ENCODE measurements around the gene RPS27. TPM values are rescaled to one million over a fixed set of nuclear protein-coding genes. Genes with fewer than 3 reads are reported as not detected.

The RPS27 gene
- total RNA-seq: 242 and 820 TPM in 2 replicates

DNA sequence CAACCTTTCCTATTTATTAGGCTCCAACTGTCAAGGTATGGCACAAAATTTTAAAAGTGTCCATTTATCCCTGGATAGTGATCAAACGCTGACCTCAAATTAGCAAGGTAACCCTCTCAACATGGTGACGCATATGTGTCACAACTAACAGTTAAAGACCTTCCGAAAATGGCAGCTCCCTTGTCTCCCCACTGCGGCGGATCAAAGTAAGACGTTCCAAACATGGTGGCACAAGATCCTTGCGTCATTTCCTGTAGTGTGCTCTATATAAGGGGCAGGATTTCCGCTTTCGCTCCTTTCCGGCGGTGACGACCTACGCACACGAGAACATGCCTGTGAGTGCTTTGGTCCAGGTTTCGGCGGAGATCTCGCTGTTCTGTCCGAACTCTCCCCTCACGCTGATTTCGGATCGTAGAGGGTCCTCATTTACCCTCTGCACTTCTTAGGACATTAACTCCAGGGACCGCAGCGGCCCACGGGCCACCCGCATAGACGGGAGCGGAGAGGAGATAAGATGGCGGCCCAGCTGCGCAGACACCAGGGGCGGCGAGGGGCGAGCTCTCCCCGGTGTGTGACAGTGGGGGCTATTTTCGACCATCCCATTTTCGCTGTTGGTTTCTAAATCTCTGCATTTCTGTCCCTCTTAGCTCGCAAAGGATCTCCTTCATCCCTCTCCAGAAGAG lies at the start of gene RPS27:
Gene RPS27, plus strand, starts transcription at position 295 of the 683 bp plus-strand sequence. Its CDS starts 35 bp downstream, at position 330.
- DNase-seq (ENCODE audit: low read depth): peak; percentile 98

DNA sequence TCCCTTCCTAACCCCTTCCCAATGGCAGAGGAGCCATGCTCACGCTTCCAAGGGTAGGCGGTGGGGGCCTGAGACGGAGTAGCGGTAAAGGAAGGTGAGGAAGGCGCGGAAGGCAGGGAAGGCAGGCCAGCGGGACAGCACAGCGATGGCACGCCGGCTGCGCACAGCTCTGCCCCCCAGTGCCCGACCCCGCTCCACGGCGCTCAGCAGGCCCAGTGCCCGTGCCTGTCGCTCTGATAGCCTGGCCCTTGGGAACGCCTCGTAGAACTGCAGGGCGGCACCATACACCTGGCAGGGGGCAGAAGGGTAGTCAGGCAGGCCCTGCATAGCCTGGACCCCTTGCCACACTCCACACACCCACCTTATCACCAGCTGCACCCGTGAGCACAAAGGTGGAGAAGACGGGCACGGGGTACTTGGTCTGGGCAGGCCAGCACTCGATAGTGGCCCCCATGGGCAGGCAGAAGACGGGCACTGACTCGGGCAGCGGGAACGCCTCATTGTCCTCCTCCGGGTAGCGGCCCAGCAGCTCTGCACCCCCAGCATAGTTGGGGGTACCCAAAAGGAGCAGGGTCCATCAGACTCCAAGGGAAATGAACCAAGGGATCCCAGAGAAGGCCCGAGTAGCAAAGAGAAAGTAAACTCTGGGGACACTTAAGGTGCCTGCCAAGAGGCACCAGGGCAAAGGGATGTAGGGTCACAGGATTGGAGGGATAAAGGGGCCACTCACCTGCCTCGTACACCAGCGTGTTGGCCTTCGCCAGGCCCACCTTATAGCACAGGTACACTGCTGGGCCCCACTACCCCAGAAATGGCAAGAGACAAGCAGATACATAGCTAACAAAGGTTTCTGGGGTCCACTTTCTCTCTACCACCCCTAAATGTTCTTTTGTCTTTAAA lies 48.5 kb upstream of the RPS27 start:
- no peak for DNase-seq (ENCODE audit: low read depth)

DNA sequence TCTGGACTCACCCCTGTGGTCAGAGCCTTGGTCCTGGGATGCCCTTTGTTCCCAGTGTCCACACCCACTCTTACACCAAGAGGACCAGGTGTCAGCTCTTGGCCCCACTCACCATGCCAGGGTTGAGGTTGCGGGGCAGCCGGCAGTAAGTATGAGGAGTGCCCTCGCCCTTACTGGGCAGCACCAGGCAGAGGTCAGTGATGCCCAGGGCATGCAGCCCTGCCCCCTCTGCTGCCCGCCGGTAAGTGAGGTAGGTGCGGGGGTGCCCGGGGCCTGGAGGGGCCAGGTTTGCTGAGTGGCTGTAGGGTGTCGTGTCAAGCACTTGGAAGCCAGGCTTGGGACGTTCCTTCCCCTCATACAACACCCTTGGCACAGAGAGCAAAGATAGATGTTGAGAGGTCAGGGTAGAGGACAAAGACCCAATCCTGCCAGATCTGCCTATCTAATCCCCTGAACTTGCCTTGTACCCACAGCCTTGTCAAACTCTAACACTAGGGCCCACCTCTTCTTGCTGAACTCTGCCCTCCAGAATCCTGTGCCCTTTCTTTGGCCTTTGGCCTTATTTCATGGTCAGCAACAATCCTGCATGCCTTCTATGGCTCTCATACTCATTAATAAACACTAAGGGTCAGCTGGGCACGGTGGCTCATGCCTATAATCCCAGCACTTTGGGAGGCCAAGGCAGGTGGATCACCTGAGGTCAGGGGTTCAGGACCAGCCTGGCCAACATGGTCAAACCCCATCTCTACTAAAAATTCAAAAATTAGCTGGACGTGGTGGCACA lies 47.6 kb upstream of the RPS27 start:
- DNase-seq (ENCODE audit: low read depth): no peak

DNA sequence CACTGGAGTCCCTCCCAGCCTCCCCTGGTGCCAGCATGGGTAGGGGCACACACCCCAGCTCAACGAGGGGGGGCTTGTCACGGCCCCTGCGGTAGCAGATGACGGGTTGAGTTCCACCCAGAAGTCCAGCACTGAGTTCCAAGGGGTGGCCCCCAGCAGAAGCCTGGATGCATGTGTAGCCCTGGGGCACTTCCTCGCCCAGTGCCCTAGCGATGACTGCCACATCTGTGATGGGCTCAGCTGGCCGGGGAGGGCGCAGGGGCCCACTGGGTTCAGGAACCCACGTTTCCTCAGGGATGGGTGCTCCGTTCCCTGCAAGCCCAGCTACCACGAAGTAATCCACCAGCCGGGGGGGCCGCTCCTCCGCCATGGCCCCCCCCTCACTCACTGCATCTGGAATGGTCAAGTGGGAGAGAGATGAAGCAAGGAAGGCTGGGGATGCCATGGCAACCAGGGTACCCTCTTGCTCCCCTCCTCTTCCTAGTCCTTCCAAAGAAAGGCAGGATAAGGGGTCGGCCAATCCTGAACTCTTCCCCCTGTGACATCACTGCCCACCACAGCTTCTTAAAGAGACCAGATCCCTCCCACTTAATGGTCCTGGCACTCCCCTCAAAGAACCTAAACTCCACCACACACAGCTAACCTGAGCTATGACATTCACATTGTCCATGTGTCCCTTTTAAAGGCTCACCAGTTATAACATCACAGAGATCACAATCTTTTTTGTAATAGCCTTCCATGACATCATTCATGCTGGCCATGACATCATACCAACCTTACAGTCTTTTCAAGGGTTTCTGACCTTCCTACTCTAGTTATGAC lies 46.3 kb upstream of the RPS27 start:
- no peak for DNase-seq (ENCODE audit: low read depth)

DNA sequence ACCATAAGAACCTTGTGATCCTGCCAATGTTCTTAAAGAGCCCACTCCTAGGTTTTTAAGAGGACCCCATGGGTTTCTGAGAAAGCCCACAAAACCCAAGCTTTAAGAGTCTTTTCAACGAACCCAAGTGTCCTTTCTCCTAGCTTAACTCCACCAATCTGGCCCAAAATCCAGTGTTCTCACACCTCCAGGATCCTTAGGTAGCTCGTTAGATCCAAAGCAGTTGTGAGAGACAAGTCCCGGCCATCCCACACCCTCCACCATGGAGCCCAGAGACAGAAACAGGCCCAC lies 45.8 kb upstream of the RPS27 start:
- DNase-seq (ENCODE audit: low read depth): no peak

DNA sequence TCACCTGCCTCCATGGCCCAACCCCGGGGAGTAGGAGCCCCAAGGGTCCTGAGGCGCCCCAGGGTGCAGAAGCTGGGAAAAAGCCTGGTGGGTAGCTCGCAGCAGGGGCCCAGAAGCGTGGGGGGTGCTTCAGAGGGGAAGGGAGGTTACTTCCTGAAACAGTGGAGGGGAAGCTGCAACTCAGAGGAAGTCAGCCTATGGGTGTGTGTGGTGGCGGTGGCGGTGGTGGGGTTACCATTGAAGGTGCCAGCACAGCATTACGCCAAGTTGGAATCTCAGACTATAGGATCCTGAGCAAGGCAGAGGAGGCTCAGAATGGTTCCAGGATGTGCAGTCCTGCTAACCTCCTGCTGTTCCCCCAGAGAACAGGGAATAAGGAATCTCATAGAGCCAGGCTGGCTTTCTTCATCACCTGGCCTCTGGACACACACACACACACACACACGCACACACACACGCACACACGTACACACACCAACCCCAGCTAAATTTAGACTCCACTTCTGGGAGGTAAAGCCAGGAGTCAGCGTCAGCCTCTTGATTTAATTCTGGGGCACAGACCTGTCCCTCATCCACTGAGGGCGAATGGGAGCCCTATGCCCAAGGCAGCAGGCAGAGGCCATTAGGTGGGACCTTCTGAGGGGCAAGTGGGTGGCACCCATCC lies 45.3 kb upstream of the RPS27 start:
- DNase-seq (ENCODE audit: low read depth): peak; percentile 30

DNA sequence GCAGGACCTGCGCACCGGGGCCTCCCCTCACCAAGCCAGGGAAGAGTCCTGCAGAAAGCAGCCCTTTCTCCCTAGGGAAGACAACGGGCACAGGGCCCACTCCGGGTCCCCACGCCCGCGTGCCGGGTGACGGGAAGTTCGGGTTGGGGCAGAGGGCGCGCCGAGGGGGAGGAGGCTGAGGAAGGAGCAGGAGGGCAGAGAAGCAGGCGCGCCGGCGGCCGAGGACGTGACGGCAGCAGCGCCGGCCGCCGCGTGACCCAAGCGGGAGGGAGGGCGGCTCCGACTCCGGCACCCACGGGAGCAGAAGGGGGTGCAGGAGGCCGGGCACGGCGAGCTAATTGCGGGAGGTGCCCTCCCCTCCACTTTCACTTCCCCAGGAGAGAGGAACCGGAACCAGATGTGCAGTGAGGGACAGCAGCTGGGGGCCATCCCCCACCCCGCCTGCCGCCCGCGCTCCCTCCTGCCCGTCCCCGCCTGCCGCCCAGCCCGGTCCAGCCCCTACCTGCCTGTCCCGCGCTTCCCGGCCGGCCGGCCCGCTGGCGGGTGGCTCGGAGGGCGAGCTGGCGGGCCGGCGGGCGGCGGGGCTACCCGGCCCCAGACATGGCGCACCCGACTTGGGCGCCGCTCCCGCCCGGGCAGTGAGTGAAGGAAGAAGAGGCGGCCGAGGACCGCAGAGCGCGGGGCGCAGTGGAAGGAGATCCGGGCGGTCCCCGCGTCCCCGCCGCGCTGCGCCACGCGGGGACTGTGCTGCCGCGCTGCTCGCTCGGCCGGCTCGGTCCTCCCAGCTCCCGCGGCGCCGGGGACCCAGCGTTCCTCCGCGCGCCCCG lies 44.6 kb upstream of the RPS27 start:
- DNase-seq (ENCODE audit: low read depth): peak; percentile 20

DNA sequence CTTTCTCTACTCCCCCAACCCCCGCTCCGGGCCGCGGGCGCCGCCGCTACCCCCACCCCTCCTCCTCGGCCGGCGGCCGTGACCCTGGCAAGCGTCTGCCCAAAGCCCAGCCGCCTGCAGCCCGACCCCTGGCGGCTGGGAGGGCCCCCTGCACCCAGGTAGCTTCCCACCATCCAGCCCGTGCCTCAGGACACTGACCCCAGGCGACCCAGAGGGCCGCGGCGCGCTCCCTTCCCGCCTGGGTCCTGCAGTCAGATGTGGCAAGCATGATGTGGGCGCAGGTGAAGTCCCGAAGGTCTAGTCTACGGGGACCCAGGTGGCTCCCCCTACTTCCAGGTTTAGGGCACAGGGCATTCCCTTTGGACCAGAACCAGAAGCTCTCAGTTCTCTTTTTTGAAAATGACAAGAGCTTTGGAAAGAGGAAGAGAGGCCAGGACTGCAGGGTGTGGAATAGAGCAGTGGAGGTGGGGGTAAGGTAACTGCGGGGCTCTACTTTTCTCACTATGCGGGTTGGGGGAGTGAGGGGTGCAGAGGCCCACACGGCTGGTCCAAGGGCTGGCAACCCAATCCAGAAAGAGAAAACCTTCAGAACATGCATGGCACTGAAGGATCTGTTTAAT lies 43.8 kb upstream of the RPS27 start, which contains the start of gene DENND4B:
Gene DENND4B, minus strand, starts transcription at position 97 of the 620 bp plus-strand sequence. CDS start 2,344 bp downstream, outside the sequence.
- peak; percentile 38 for DNase-seq (ENCODE audit: low read depth)

DNA sequence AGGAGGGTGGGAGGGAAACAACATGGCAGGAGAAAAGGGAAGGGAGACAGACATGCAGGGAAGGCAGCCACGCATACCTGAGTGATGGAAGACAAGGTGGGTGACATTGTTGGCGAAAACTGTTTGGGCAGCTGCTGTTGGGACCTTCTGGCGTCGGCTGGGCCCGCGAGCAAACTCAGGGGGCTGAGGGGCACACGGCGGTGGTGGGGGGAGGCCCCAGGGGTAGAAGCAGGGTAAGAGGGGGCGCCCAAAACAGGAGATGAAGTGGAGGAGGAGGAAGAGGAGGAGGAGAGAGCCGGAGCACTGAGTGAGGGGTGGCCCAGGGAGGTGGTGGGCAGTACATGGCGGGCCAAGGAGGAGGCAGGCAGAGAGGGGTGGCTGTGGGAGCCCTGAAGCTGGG lies 39.4 kb upstream of the RPS27 start:
- DNase-seq (ENCODE audit: low read depth): no peak

DNA sequence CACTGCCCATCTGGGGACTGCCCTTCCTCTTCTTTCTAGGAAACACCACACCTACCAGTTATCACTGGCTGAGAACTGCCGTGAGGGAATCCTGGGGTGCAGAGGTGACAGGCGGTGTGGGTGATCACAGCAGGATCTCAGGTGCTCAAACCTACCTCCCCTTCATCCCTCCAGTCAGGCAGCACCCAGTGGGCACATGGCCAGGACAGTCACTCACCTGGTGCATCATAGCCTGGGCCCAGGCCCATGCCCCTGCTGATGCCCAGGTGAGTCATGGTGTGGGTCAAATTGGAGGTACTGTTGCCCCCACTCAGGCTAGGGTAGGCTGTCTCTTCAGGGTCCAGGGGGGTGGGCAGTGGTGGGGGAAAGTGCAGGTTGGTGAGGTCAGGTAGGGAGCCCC lies 38.8 kb upstream of the RPS27 start:
- DNase-seq (ENCODE audit: low read depth): no peak

DNA sequence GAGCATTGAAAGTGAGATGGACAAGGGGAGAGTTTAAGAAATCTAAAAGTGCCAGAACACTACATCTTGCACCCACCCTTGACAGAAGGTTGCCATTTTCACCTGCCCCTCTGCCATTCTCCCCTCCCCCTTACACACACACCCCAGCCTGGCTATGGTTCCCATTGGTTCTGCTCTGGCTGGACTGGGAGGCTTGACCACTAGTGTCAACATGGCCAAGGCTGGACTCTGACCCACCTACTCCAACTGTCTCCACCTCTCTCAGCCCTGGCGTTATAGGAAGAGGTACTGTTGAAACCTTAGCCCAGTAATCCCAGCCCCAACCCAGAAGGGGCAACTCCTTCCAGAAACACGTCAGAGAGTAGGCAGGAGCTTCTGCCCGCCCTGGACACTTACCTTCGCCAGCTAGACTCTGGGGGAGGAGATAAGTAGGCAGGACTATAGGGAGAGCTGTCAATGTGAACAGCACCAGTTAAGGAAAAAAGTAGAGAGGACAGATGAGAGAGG lies 36.6 kb upstream of the RPS27 start:
- no peak for DNase-seq (ENCODE audit: low read depth)

DNA sequence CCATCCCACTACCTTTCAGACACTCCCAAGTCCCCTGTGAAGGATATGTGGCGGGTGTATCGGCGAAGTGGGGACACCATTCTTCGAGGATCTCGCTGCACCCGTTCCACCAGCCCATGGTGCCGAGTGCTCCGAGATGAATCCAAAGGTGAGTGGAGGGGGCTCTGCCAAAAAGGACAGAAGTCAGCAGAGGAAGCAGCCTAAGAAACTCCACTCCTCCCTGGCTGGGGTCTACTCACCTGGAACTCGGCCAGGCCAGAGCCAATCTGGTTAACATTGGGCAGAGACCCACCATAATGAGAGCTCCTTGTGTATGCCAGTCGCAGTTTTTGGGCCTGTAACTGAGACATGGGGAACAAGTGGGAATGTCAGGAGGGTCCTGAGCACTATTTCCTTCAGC lies 35.7 kb upstream of the RPS27 start:
- DNase-seq (ENCODE audit: low read depth): no peak

DNA sequence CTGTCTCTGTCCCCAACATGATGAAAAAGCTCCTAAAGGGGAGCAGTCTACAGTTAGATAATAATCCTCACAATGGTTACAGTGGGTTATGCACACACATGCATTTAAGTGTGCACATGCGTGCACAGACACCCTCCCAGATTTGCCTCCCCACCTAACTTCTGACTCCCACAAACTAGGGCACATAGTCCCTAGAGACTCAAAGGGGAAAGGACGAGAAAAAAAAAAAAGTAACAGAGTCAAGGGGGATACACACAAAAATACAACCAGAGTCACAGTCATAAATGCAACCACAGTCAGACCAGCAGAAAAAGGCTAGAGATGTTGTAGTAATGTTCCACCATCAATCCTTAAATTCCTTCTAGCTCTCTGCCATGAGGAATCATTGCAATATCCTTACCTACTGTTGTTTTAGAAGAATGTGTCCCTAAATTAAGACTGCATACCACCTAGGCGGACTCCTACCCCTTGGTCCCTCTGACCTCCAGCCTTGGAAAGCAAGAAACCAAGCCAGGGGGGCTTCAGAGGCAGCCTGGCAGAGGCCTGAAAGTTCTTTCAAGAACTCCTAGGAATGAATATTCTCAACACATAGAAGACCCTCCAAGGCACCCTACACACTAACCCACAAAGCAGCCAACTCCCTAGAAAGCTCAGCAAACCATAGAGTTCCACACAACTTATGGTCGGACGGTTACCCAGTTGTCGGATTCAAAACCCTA lies 33.4 kb upstream of the RPS27 start:
- no peak for DNase-seq (ENCODE audit: low read depth)

DNA sequence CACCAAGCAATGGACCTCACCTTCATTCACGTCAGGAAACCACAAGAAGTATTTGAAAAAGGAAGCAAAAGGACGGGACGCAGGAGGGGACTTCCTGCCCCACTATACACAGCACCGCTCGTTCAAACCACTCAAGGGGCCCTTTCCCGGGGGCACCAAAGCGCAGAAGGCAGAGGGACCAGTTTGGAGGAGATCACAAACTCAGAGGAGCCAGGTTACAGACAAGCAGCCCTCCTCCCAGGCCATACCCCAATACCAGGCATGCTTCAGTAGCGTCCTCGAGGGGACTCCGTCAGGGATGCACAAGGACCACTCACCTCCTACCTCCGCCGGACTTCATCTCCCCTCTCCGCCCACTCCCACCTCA lies 32.8 kb upstream of the RPS27 start:
- DNase-seq (ENCODE audit: low read depth): peak; percentile 27

DNA sequence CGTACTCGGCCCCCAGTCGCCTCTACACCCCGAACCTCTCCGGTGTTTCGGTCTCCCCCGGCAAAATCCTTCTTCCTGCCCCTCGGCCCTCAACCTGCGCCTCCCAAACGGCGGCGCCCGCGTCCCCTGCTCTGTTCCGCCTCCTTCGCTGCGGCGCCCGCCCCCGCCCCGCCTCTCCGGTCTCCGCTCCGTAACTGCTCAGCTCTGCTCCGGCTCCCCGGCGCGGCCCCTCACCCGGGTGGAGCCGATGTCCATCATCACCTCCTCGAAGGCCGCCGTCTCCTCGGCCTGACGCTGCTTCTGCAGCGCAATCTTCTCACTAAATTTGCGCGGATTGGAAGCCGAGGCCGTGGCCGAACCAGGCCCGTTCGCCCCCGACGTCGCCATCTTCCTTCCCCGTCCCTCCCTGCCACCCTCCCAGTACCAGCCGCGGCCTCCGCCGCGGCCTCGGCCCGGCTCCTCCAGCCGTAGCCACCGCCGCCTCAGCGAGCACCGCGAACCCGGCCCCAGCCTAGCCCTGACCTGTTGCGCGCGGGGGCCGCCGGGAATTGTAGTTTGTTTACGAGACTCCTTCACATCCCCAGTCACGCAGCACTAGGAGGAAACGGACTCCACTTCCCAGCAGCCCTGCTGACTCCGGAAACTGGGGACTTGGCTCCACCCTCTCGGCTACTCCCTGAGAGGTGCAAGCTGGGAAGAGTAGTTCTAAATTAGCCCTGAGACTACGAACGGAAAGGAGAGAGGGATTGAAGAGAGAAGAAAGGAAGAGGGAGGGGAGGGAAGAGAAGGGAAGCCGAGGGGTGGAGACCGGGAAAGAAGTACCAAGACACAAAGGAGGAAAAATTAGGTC lies 32.2 kb upstream of the RPS27 start, which contains the start of gene CRTC2:
Gene CRTC2, minus strand, starts transcription at position 502 of the 850 bp plus-strand sequence. Its CDS starts 115 bp downstream, at position 387.
- DNase-seq (ENCODE audit: low read depth): peak; percentile 97

DNA sequence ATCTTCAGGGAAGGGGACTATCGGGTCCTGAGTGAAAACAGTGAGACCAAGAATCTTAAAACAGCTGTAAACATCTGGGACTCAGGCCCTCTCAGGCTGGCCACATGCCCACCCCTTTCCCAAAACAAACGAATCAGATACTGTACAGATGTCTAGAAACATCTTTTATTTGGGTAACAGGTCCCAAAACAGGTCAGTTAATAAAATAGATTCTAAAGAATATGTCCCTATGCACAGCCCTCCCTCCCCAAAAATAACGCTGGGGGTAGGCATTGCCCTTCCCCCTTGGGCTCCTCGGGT lies 31.7 kb upstream of the RPS27 start:
- DNase-seq (ENCODE audit: low read depth): no peak

DNA sequence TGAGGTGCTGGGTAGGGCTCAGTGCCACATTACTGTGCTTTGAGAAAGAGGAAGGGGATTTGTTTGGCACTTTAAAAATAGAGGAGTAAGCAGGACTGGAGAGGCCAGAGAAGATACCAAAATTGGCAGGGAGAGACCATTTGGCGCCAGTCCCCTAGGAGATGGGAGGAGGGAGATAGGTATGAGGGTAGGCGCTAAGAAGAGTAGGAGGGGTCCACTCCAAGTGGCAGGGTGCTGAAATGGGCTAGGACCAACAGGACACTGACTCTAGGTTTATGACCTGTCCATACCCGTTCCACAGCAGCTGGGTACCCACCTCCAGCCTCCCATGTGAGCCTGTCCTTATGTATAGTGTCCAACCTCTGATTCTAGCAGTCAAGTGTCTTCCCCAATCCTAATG lies 31.1 kb upstream of the RPS27 start:
- no peak for DNase-seq (ENCODE audit: low read depth)

DNA sequence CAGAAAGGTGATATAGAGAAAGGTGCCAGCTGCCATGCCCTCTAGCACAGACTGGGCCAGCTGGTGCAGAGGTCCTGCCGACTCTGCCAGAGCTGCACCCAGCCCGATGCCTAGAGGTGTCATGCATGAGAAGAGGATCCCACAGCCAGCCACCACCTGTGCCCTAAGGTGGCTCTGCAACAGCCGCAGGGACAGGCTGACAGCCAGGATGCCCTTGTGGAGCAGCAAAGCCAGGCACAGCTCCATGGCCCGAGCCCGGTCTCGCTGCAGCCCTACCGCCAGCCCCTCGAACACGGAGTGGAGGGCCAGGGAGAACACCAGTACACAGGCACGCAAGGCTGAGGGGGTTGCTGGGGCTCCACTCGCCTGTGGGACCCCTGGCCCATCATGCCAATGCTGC lies 30.4 kb upstream of the RPS27 start:
- DNase-seq (ENCODE audit: low read depth): no peak
